HG03378 (cell line): ENCODE data around the gene WDR36.
"Not testable (repeated sequence)": the region's sequence is repeated elsewhere in the genome, so short reads cannot be mapped to it uniquely, and the experiment has no call there.

ENCODE experiments used
- ATAC-seq: cut with Tn5 transposase; IDR thresholded peaks from one replicate; pipeline ENCODE4 v1.9.1; 2021; ENCODE audit warnings: mild to moderate bottlenecking, moderate library complexity; ENCODE audit not compliant: unreplicated experiment

The WDR36 gene

GRCh38 chr5:111134864-111135263 is 42.7 kb downstream of the WDR36 start:
- no peak for ATAC-seq

DNA sequence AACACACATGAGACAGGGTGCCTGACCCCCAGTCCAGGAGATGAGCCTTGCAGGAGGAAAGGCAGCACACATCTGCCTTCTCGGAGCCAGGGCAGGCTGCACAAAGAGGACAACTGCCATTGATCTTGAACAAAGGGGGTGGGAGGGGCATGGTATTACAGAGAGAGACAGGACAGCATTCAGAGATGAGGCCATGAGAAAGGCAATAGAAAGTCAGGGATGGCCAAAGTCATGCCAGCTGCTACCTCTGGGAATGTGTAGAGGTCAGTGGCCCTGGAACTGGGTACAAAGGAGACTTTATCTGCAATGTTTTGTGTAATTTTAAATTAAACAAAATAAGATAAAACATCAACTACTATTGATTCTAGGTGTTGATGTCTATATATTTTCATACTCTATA is 43.2 kb downstream of the WDR36 start:
- no peak for ATAC-seq

DNA sequence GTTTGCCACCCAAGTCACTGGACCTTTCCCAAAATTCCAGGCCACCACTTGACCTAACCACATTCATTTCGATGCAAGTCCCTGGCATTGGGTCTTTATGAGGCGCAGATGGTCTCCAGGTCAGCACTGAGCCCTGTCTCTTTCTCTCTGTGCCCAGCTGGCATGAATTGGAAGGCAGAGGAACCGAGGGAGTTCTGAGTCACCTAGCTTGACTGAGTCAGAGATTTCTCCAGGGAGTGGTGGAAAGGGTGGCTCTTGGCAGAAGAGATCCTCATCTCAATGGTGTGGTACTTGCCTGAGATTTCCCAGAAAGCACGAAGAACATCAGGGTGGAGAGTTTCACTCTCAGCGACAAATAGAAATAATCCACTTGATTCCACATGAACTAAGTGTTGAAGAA is 43.8 kb downstream of the WDR36 start:
- ATAC-seq, result no peak

DNA sequence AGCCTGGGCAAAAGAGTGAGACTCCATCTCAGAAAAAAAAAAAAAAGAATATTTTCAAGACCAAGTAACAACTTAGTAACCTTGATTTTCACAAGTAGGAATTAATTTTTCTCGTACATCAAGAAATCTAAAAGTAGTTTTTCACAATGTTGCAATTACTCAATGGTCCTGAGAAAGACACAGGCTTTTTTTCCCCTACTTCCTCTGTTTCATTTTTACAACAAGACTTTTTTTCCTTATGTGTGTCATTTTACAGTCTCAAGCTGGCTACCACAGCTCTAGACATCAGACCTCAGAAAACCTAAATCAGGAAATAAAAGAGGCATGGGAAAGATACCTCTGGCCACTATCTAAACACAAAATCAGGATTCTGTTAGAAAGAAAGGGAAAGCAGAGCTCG is 45.9 kb downstream of the WDR36 start:
- ATAC-seq, result no peak

- not testable (repeated sequence) for ATAC-seq
These were observed 49.3 kb downstream of the WDR36 start for GRCh38 chr5:111141471-111141870.

DNA sequence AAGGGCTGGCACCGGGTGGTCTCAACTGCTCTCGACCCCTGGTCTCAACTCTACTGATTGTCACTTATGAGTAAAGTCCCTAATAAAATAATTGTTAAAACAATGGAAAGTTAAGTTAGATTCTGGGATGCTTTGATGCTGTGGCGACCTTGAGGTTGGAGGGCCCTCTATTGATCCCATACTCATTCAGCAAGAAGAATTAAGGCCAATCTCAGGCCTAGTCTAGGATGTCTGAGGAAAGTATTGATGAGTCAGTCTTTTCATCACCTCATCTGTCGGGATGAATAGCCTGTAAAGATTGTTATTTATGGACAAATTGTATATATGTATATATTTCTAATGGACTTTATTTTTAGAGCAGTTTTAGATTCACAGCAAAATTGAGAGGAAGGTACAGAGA is 50.8 kb downstream of the WDR36 start:
- no peak for ATAC-seq

DNA sequence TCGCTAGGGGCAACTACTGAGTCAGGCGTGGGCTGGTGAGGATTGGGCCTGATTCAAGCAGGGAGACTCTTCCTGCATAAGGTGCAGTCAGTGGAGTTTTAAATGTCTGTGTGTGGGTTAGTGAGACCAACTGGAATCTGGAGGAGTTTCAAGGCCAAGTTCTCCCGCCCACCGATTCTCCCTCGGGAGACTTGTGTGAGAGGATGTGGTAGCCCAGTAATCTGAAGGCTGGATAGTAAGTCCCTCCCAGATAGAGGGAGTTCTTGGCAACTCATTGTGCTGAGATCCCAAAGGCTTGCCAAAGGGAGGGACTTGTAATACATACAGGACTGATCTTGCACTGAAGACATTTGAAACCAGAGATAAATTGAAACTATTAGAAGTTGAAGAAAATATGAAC is 51.8 kb downstream of the WDR36 start:
- peak; percentile 31 for ATAC-seq

DNA sequence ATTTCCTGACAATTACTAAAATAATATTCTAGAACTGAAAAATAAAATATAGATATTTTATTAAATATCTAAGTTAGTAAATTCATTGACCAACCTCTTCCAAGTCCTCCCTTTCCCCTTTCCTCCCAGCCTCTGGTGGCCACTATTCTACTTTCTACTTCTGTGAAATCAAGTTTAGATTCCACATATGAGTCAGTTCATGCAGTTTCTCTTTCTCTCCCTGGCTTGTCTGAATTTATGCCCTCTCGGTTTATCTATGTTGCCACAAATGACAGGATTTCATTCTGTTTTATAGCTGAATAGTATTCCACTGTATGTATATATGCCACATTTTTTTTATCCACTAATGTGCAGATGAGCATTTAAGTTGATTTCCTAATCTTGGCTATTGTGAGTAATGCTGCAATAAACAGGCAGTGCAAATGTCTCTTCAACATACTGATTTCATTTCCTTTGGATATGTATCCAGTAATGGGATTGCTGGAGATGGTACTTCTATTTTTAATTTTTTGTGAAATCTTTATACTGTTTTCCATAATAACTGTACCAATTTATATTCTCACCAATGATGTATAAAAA is 52.3 kb downstream of the WDR36 start:
- peak; percentile 95 for ATAC-seq

- no peak for ATAC-seq
These were observed 53.9 kb downstream of the WDR36 start for GRCh38 chr5:111146053-111146452.

GRCh38 chr5:111147502-111147901 is 55.4 kb downstream of the WDR36 start:
- no peak for ATAC-seq

GRCh38 chr5:111151998-111152397 is 59.9 kb downstream of the WDR36 start:
- ATAC-seq, result no peak

DNA sequence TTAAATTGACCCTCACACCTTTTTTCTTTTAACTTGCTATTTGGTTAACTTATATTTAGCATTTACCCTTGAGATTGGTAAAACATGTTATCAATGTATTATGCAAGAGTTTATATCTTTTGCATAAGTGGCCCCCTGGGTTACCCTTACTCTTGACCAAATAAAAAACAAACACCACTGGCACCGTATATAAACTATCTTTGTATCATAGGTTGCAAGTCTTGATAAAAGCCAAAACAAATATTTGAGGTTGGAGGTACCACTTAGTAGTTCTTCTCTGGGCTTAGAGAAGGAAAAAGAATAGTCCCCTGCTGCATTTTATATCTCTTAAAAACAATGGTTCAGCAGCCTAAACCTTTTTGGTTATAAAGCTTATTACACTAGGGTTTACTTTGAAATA is 61.3 kb downstream of the WDR36 start:
- no peak for ATAC-seq

- no peak for ATAC-seq
These were observed 61.8 kb downstream of the WDR36 start for GRCh38 chr5:111153945-111154344.

- peak; percentile 82 for ATAC-seq
These were observed 66.1 kb downstream of the WDR36 start for GRCh38 chr5:111158105-111158744.

DNA sequence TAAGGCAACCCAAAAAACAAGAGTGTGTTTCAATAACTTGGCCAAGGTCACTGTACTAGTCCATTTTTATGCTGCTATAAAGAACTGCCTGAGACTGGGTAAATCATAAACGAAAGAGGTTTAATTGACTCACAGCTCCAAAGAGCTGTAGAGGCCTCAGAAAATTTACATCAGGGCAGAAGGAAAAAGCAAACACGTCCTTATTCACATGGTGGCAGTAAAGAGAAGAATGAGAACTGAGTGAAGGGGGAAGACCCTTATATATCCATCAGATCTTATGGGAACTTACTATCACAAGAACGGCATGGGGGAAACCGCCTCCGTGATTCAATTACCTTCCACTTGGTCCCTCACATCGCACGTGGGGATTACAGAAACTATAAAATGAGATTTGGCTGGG is 67.7 kb downstream of the WDR36 start:
- no peak for ATAC-seq

- no peak for ATAC-seq
These were observed 70.9 kb downstream of the WDR36 start for GRCh38 chr5:111163000-111163399.

- ATAC-seq, result no peak
These were observed 72.9 kb downstream of the WDR36 start for GRCh38 chr5:111165058-111165457.

GRCh38 chr5:111167551-111167950 is 75.4 kb downstream of the WDR36 start:
- no peak for ATAC-seq

DNA sequence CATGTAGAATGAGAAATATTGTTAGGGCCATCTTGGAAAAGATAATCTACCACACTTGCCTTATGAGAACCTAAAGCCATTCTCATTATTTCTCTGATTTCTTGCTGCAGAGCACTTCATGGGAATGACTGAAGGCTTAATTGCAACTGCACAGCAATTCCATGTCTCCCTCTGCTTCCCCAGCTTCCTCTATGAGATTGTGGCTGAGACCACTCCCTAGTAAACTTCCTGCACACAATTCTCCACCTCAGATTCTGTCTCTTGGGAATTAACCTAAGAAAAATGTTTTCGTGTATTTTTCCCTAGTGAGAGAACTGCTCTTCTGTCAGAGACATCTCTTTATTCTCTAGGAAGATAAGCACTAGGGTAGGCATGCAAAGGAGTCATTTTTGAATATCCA is 76.5 kb downstream of the WDR36 start:
- ATAC-seq, result no peak

DNA sequence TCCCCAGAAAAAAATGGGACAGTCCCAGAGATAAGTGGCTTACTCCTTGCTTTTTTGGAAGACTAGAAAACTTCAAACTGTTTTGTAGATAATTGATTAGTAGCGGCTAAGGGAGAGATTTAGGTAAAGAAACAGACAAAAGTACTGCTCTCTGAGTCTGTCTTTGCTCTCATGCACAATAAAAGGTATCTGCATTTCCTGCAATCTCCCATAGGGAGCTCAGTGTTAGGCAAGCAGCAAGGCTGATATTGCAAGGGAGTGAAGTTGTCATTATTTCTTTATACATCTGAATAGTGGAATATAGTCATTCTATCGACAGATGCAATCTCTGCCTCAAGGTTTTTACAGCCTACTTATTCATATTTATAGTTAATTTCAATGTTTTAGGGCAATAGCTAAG is 77.1 kb downstream of the WDR36 start:
- ATAC-seq, result no peak

DNA sequence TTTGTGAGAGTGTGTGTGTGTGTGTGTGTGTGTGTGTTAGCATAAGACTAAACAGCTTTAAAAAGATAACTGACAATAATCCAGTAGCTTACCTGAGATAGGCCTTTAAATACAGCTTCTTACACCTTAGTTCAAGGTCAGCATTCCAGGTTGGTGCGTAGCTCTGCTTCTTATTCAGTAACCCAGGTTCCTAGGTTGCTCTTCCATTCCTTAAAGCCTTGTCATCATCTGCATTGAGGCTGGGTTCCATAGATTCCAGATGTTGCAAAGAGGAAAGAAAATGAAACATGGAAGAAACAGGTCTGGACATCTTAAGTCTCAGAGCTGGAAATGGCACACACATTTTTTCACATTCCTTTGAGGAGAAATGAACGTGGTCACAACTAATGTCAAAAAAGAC is 78.1 kb downstream of the WDR36 start:
- ATAC-seq, result no peak

DNA sequence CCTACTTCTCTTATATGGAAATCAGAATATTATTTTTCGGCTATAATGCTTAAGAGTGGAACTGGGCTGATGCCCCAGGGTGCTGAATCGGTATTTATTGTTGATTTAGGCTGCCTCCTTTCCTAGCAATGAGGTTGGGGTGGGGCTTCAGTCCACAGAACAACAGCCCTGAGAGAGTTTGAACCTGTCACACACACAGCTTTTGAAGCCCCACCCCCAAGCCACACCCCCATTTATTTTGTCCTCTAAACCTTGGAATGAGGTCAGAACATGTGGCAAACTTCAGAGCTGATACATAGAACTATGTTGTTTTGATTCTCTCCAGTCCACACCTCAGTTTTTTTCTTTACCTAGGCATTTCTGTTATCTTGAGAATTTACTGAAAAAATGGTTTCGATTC is 80.4 kb downstream of the WDR36 start:
- ATAC-seq, result no peak

DNA sequence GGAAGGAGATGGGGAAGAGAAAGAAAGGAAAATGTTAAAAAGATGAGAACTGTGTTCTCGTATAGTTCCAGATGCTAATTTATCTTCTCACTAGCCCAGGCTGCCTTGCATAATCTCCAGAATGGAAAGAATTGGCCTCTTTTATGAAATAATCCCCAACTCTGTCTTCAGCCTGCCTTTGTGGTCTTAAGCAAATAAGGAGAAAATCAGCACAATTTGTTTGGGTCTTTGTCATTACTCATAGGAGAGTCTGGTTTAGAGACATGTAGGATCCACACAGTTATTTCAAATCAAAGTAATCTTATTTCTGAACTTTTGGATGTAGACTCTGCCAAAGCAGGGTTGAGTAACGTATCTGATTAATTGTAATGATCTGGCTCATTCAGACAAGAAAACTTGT is 81.3 kb downstream of the WDR36 start:
- ATAC-seq, result no peak
